Trophoblast cell (in vitro differentiated cells and primary cell): Measurements from ENCODE around the gene STXBP3.
A peak's percentile ranks its signal among the peaks of the same experiment; 100 is the strongest.

Experiments
- DNase-seq, 2 donors: peaks; one replicate each; pipeline ENCODE4 v3.0.0-alpha.2; 2016
- H2AFZ ChIP-seq: 2 replicates; pipeline ENCODE4 v1.6.1; 2013; ENCODE audit warnings: low read length, moderate library complexity, mild to moderate bottlenecking; ENCODE audit not compliant: insufficient read depth, poor library complexity
- H2AK5ac ChIP-seq: 2 replicates; pipeline ENCODE4 v1.6.1; 2013; ENCODE audit warnings: mild to moderate bottlenecking, low read length
- H2BK120ac ChIP-seq: 2 replicates; pipeline ENCODE4 v1.6.1; 2013; ENCODE audit warnings: low read length, mild to moderate bottlenecking, moderate library complexity; ENCODE audit not compliant: insufficient read depth, poor library complexity
- H2BK12ac ChIP-seq: 2 replicates; pipeline ENCODE4 v1.6.1; 2013; ENCODE audit warnings: mild to moderate bottlenecking, low read length, moderate library complexity
- H2BK5ac ChIP-seq: 2 replicates; pipeline ENCODE4 v1.6.1; 2013; ENCODE audit warnings: low read length, low read depth, moderate library complexity, mild to moderate bottlenecking; ENCODE audit not compliant: poor library complexity
- H3K14ac ChIP-seq: 2 replicates; pipeline ENCODE4 v1.6.1; 2013; ENCODE audit warnings: mild to moderate bottlenecking, low read length
- H3K18ac ChIP-seq: 2 replicates; pipeline ENCODE4 v1.6.1; 2013; ENCODE audit warnings: mild to moderate bottlenecking, low read length
- H3K23ac ChIP-seq: 2 replicates; pipeline ENCODE4 v1.6.1; 2013; ENCODE audit warnings: low read length
- H3K27ac ChIP-seq: 2 replicates; pipeline ENCODE4 v1.5.1; 2013; ENCODE audit warnings: low read depth, mild to moderate bottlenecking, inconsistent platforms, low read length, moderate library complexity
- H3K27me3 ChIP-seq: 2 replicates; pipeline ENCODE4 v1.6.1; 2013; ENCODE audit warnings: inconsistent platforms, mild to moderate bottlenecking, low read length, moderate library complexity; ENCODE audit not compliant: insufficient read depth
- H3K36me3 ChIP-seq, 2 experiments: 1 replicate in 1 of 2; 2 replicates in 1 of 2; pipeline ENCODE4 v1.6.1; 2013; ENCODE audit warnings: low read length in 2 of 2, mild to moderate bottlenecking in 2 of 2, moderate library complexity in 1 of 2; ENCODE audit not compliant: insufficient read depth in 2 of 2, control insufficient read depth in 1 of 2
- H3K4ac ChIP-seq: 2 replicates; pipeline ENCODE4 v1.6.1; 2013; ENCODE audit warnings: low read depth, mild to moderate bottlenecking, low read length, moderate library complexity
- H3K4me1 ChIP-seq, 2 experiments: 1 replicate in 1 of 2; 2 replicates in 1 of 2; pipeline ENCODE4 v1.6.1; 2013; ENCODE audit warnings: low read length in 2 of 2, mild to moderate bottlenecking in 2 of 2, moderate library complexity in 1 of 2; ENCODE audit not compliant: insufficient read depth in 2 of 2, control insufficient read depth in 1 of 2
- H3K4me2 ChIP-seq: 2 replicates; pipeline ENCODE4 v1.6.1; 2013; ENCODE audit warnings: inconsistent platforms, mild to moderate bottlenecking, low read length, moderate library complexity
- H3K4me3 ChIP-seq: 2 replicates; pipeline ENCODE4 v1.5.1; 2013; ENCODE audit warnings: mild to moderate bottlenecking, low read depth, low read length, inconsistent platforms
- H3K79me1 ChIP-seq: one replicate; pipeline ENCODE4 v1.6.1; 2013; ENCODE audit warnings: low read length
- H3K79me2 ChIP-seq: 2 replicates; pipeline ENCODE4 v1.6.1; 2013; ENCODE audit warnings: low read length, mild to moderate bottlenecking; ENCODE audit not compliant: control insufficient read depth, insufficient read depth, poor library complexity
- H3K9ac ChIP-seq: 2 replicates; pipeline ENCODE4 v1.6.1; 2013; ENCODE audit warnings: mild to moderate bottlenecking, low read length
- H3K9me3 ChIP-seq: 2 replicates; pipeline ENCODE4 v1.6.1; 2013; ENCODE audit warnings: low read depth, mild to moderate bottlenecking, control low read depth, inconsistent platforms, low read length; ENCODE audit not compliant: insufficient read depth
- H4K12ac ChIP-seq: 2 replicates; pipeline ENCODE4 v1.6.1; 2013; ENCODE audit warnings: low read depth, mild to moderate bottlenecking, low read length, moderate library complexity
- H4K8ac ChIP-seq: 2 replicates; pipeline ENCODE4 v1.6.1; 2013; ENCODE audit warnings: low read depth, mild to moderate bottlenecking, low read length, moderate library complexity
- H4K91ac ChIP-seq: one replicate; pipeline ENCODE4 v1.6.1; 2013; ENCODE audit warnings: low read depth, mild to moderate bottlenecking, low read length, moderate library complexity
- whole genome bisulfite sequencing: extraction: QIAGEN DNeasy Blood & Tissue Kit; methylation state at CpG from one replicate; pipeline ENCODE4 v1.1.7; 2013; ENCODE audit warnings: missing lambda C conversion rate; ENCODE audit not compliant: insufficient read length, insufficient coverage; ENCODE audit errors: extremely low coverage; 5-methylcytosine and 5-hydroxymethylcytosine counted together

The STXBP3 gene

GRCh38 chr1:108826081-108826635 is 79.7 kb downstream of the STXBP3 start:
- Histone ChIP-seq H2AFZ (no peak overlapping the region), H3K9me3 (peaks cover 2% of the 10 kb centered on the region), H3K4ac (no peak overlapping the region), H4K8ac (no peak overlapping the region), H3K36me3 (no peaks in the 10 kb centered on the region), H3K18ac (no peak overlapping the region), H3K14ac (no peak overlapping the region), H2AK5ac (no peak overlapping the region), H2BK12ac (no peak overlapping the region), H3K79me1 (peaks cover 3% of the 10 kb centered on the region), H3K27ac (no peak overlapping the region), H3K4me1 (peaks cover 9 to 12% of the 10 kb centered on the region in 2 experiments), H3K79me2 (no peaks in the 10 kb centered on the region), H4K91ac (no peak overlapping the region), H2BK120ac (no peak overlapping the region), H3K27me3 (no peaks in the 10 kb centered on the region), H2BK5ac (no peak overlapping the region), H3K9ac (no peak overlapping the region), H3K4me2 (no peak overlapping the region), H3K23ac (no peak overlapping the region), H3K4me3 (no peak overlapping the region), H4K12ac (no peak overlapping the region)
- WGBS = no CpG with 5 or more reads among the region's 3 CpGs
- DNase-seq = peak; percentile 43 to 71

DNA sequence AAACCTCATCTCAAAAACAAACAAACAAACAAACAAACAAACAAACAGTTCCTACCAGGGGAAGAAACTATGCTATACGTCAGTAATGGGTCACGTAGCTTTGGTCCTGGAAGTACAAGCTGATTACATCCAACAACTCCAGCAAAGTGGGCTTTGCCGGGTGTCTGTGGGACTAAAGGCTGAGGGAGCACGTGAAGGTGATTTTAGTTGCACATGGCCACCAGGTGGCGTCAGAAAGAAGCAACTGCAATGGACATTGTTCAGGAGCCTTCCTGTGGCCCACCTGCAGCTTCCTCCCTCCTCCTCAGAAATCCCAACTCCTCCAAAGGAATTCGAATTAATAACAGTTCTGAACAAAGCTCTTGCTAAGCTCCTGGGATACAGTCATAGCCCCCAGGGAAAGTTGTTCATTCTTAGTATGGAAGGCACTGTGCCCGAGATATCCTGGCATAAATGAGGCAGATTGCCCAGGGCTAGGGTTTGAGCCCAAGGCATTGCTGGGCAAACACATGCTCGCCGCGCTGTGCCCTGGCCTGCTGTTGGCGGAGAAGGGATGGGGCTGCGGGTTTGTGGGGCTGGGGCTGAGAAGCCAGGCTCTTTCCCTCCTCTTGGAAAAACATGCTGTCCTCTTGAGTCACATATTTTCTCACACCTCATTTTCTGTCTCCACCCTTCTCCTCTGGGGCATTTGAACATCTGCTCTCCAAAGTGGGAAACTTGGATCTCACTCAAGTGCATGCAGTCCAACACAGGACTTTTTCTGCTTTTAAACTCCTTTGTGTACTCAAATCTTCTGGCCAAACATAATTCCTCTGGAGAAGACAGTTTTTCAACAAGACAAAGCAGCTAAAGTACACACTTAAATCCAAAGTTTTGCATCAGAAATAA is 81.8 kb downstream of the STXBP3 start:
- no peak overlapping the region for H3K4me3 ChIP-seq
- peak overlapping the region; percentile 41 for H4K91ac ChIP-seq
- peak overlapping the region; percentile 9 for H2BK12ac ChIP-seq
- no peaks in the 10 kb centered on the region for H3K27me3 ChIP-seq
- no peak overlapping the region for H4K12ac ChIP-seq
- no peak overlapping the region for H3K4ac ChIP-seq
- H3K79me2 ChIP-seq = no peaks in the 10 kb centered on the region
- H2BK5ac ChIP-seq = no peak overlapping the region
- no peak overlapping the region for H3K14ac ChIP-seq
- H3K36me3 ChIP-seq = no peaks in the 10 kb centered on the region
- DNase-seq = peak; percentile 82 to 93
- H2AFZ ChIP-seq = no peak overlapping the region
- H4K8ac ChIP-seq = peak overlapping the region; percentile 45
- H3K9ac ChIP-seq = no peak overlapping the region
- WGBS = no CpG with 5 or more reads among the region's 12 CpGs
- no peak overlapping the region for H3K18ac ChIP-seq
- H3K27ac ChIP-seq = no peak overlapping the region
- peaks cover 3% of the 10 kb centered on the region for H3K79me1 ChIP-seq
- no peak overlapping the region for H3K4me2 ChIP-seq
- H2AK5ac ChIP-seq = no peak overlapping the region
- peaks cover 9 to 12% of the 10 kb centered on the region in 2 experiments for H3K4me1 ChIP-seq
- no peak overlapping the region for H3K23ac ChIP-seq
- H2BK120ac ChIP-seq = no peak overlapping the region
- peaks cover 2% of the 10 kb centered on the region for H3K9me3 ChIP-seq

DNA sequence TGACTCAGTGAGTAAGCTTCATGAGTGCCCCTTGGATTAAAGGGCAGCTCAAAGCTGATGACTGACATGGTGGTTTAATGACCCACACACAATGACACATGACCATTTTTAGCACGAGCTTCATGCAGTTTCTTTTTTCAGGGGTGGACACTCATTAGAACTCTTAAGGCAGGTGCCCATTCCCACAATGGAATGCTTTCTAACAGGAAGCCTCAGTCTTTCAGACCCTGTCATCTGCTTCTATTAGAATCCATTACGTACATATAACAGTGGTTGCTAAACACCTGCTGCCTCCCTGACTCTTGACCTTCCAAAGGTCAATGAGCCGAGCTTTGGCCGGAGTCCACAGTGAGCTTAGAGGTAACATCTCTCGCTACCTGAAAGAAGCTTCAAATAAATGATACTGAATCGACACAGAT is 83.0 kb downstream of the STXBP3 start:
- H3K9ac ChIP-seq = no peak overlapping the region
- no peaks in the 10 kb centered on the region for H3K27me3 ChIP-seq
- H3K9me3 ChIP-seq = peaks cover 2% of the 10 kb centered on the region
- H3K4ac ChIP-seq = no peak overlapping the region
- H2AK5ac ChIP-seq = no peak overlapping the region
- H3K4me2 ChIP-seq = no peak overlapping the region
- peaks cover 9% of the 10 kb centered on the region in 2 experiments for H3K4me1 ChIP-seq
- no peak overlapping the region for H2BK5ac ChIP-seq
- no peaks in the 10 kb centered on the region for H3K36me3 ChIP-seq
- no peak overlapping the region for H2AFZ ChIP-seq
- no peaks in the 10 kb centered on the region for H3K79me1 ChIP-seq
- no peak overlapping the region for H4K91ac ChIP-seq
- no CpG with 5 or more reads among the region's 6 CpGs for WGBS
- H3K14ac ChIP-seq = no peak overlapping the region
- H3K4me3 ChIP-seq = no peak overlapping the region
- no peak overlapping the region for H4K8ac ChIP-seq
- H2BK120ac ChIP-seq = no peak overlapping the region
- H3K18ac ChIP-seq = no peak overlapping the region
- H3K79me2 ChIP-seq = no peaks in the 10 kb centered on the region
- H3K23ac ChIP-seq = no peak overlapping the region
- peak in 1 of 2 donors; percentile 32 for DNase-seq
- H4K12ac ChIP-seq = no peak overlapping the region
- no peak overlapping the region for H3K27ac ChIP-seq
- H2BK12ac ChIP-seq = no peak overlapping the region

GRCh38 chr1:108830119-108831008 is 83.9 kb downstream of the STXBP3 start:
- Histone ChIP-seq H2BK120ac (peak overlapping the region; percentile 44), H3K9me3 (no peaks in the 10 kb centered on the region), H3K23ac (no peak overlapping the region), H2AFZ (peak overlapping the region; percentile 39), H2BK5ac (peak overlapping the region; percentile 43), H3K18ac (no peak overlapping the region), H4K8ac (peak overlapping the region; percentile 9), H4K12ac (no peak overlapping the region), H3K79me2 (no peaks in the 10 kb centered on the region), H3K27ac (peak overlapping the region; percentile 3), H2BK12ac (no peak overlapping the region), H4K91ac (peak overlapping the region; percentile 31), H3K4me1 (peaks cover 9% of the 10 kb centered on the region in 2 experiments), H3K36me3 (no peaks in the 10 kb centered on the region), H3K9ac (no peak overlapping the region), H3K14ac (peak overlapping the region; percentile 17), H3K4me2 (no peak overlapping the region), H2AK5ac (no peak overlapping the region), H3K4me3 (no peak overlapping the region), H3K4ac (no peak overlapping the region), H3K27me3 (no peaks in the 10 kb centered on the region), H3K79me1 (no peaks in the 10 kb centered on the region)
- peak; percentile 96 to 97 for DNase-seq
- WGBS = no CpG with 5 or more reads among the region's 20 CpGs
